Transverse colon (tissue), 4 donors: ENCODE measurements around the gene TRPM8. TPM values are rescaled to one million over a fixed set of nuclear protein-coding genes. Genes with fewer than 3 reads are reported as not detected.

ENCODE experiments used
- DNase-seq: peaks from one replicate; pipeline ENCODE4 v3.0.0-alpha.2; 2019
- H3K27ac ChIP-seq, 4 donors: fragments of 200-600 bp; sonication (generic); 2 replicates each; pipeline ENCODE4 v1.5.1; 2016 to 2018; ENCODE audit warnings: inconsistent platforms in 4 of 4
- H3K27me3 ChIP-seq: fragments of 200-600 bp; sonication (generic); 2 replicates; pipeline ENCODE4 v1.5.1; 2017; ENCODE audit warnings: inconsistent platforms
- H3K36me3 ChIP-seq, 4 donors: fragments of 200-600 bp; sonication (generic); 2 replicates each; pipeline ENCODE4 v1.5.1; 2017 to 2019; ENCODE audit warnings: inconsistent platforms in 4 of 4
- H3K4me1 ChIP-seq, 4 donors: fragments of 200-600 bp; sonication (generic); 2 replicates each; pipeline ENCODE4 v1.5.1; 2017 to 2020; ENCODE audit warnings: inconsistent platforms in 4 of 4
- H3K4me3 ChIP-seq, 4 donors: fragments of 200-600 bp; sonication (generic); 1 replicate in 1 of 4; 2 replicates in 3 of 4; pipeline versions ENCODE4 v1.5.1 to v1.6.1; 2017 to 2019; ENCODE audit warnings: inconsistent platforms in 4 of 4
- H3K9me3 ChIP-seq, 2 donors: fragments of 200-600 bp; sonication (generic); 2 replicates each; pipeline ENCODE4 v1.5.1; 2017 to 2019; ENCODE audit warnings: inconsistent platforms in 2 of 2
- CTCF ChIP-seq, 5 experiments: fragments of 200-600 bp in 3 of 5; fragments of 450-650 bp in 2 of 5; sonication (generic) in 3 of 5; IDR thresholded peaks; 1 replicate in 2 of 5; 2 replicates in 3 of 5; pipeline ENCODE4 v1.5.1; 2016 to 2017; ENCODE audit warnings: antibody characterized with exemption in 5 of 5, inconsistent platforms in 3 of 5, mild to moderate bottlenecking in 2 of 5, moderate library complexity in 1 of 5
- EP300 ChIP-seq: sonication (generic); formaldehyde crosslinking; IDR thresholded peaks from one replicate; pipeline ENCODE4 v1.6.1; 2017; ENCODE audit warnings: antibody characterized with exemption, low read depth
- POLR2A ChIP-seq: fragments of 450-650 bp; IDR thresholded peaks from one replicate; pipeline ENCODE4 v1.6.1; 2016; ENCODE audit warnings: antibody characterized with exemption, mild to moderate bottlenecking, moderate library complexity
- POLR2AphosphoS5 ChIP-seq, 3 donors: sonication (generic); formaldehyde crosslinking; IDR thresholded peaks; one replicate each; pipeline ENCODE4 v1.6.1; 2016; ENCODE audit warnings: antibody characterized with exemption in 3 of 3
- WGBS, 2 donors: methylation state at CpG; one replicate each; pipeline ENCODE4 v1.1.5; 2018; ENCODE audit warnings: low coverage in 1 of 2; 5-methylcytosine and 5-hydroxymethylcytosine counted together
- in situ Hi-C, 4 donors: fragments of 200-750 bp; cut with MboI; loops; one replicate each; pipeline versions ENCODE4 v1.15.0 to v1.15.1; 2017; ENCODE audit warnings: low sequenced_read_pairs in 3 of 4, low pct_ligation_motif_present in 1 of 4, low pct_unique_long_range_greater_than_20kb in 1 of 4
- intact Hi-C: fragments of 100-400 bp; cut with DNase I; formaldehyde crosslinking; loops from one replicate; pipeline ENCODE4 v1.15.1; 2023; ENCODE audit warnings: low total_unique reads
- total RNA-seq, 4 donors: library from RNA; depleted of rRNA; stranded (reverse); fragments of >200 nt; gene quantifications; one replicate each; pipeline ENCODE4 v1.1.0, GENCODE V29; 2016

TRPM8 gene
- total RNA-seq, 4 donors from 2014 or later = not detected

GRCh38 chr2:234027641-234028040 lies 110.5 kb downstream of the TRPM8 start:
- no peak overlapping the region for H3K4me3 ChIP-seq
- H3K9me3 ChIP-seq = no peaks in the 10 kb centered on the region
- peaks cover 0 to 12% (median 0%) of the 10 kb centered on the region in 4 donors for H3K4me1 ChIP-seq
- H3K36me3 ChIP-seq = no peaks in the 10 kb centered on the region
- TF ChIP-seq EP300 = no peak
- no peak for TF ChIP-seq POLR2AphosphoS5 (IDR thresholded peaks at IDR 0.05)
- no peak for TF ChIP-seq CTCF (IDR thresholded peaks at IDR 0.05)
- TF ChIP-seq POLR2A = no peak
- in situ Hi-C loops = no loop called here
- no peaks in the 10 kb centered on the region for H3K27me3 ChIP-seq
- WGBS, 2 donors = 79 to 83% methylated on average over 1 of the region's 1 CpG
- intact Hi-C loops = no loop called here
- DNase-seq = no peak
- no peak overlapping the region for H3K27ac ChIP-seq

GRCh38 chr2:234029150-234029733 lies 112.1 kb downstream of the TRPM8 start:
- WGBS, 2 donors = 81 to 83% methylated on average over 4 of the region's 4 CpGs
- no peak overlapping the region for H3K4me3 ChIP-seq
- peaks cover 0 to 6% of the 10 kb centered on the region in 2 donors for H3K9me3 ChIP-seq
- in situ Hi-C loops = no loop called here
- peaks cover 0 to 12% (median 0%) of the 10 kb centered on the region in 4 donors for H3K4me1 ChIP-seq
- no peaks in the 10 kb centered on the region for H3K36me3 ChIP-seq
- TF ChIP-seq EP300 (no peak), CTCF (IDR thresholded peaks at IDR 0.05) (no peak), POLR2A (no peak), POLR2AphosphoS5 (IDR thresholded peaks at IDR 0.05) (no peak)
- intact Hi-C loops = no loop called here
- H3K27ac ChIP-seq = no peak overlapping the region
- no peak for DNase-seq
- H3K27me3 ChIP-seq = no peaks in the 10 kb centered on the region

- no peak for DNase-seq
- Histone ChIP-seq H3K27ac (no peak overlapping the region), H3K4me3 (no peak overlapping the region), H3K36me3 (no peaks in the 10 kb centered on the region), H3K4me1 (peaks cover 0 to 1% (median 0%) of the 10 kb centered on the region in 4 donors), H3K9me3 (peaks cover 0 to 7% of the 10 kb centered on the region in 2 donors), H3K27me3 (no peaks in the 10 kb centered on the region)
- 11 to 33% methylated on average over 1 to 2 of the region's 2 CpGs for WGBS, 2 donors
- TF ChIP-seq CTCF (IDR thresholded peaks at IDR 0.05) (no peak), POLR2A (no peak), POLR2AphosphoS5 (IDR thresholded peaks at IDR 0.05) (no peak), EP300 (no peak)
- intact Hi-C loops = no loop called here
- in situ Hi-C loops = no loop called here
Observed at GRCh38 chr2:234031207-234031606, 114.0 kb downstream of the TRPM8 start.

- H3K27ac ChIP-seq = peak overlapping the region in 1 of 4 donors; percentile 2
- H3K4me3 ChIP-seq = no peak overlapping the region
- no peaks in the 10 kb centered on the region for H3K27me3 ChIP-seq
- WGBS, 2 donors = 81 to 86% methylated on average over 1 of the region's 1 CpG
- H3K9me3 ChIP-seq = peaks cover 0 to 10% of the 10 kb centered on the region in 2 donors
- TF ChIP-seq POLR2AphosphoS5 (IDR thresholded peaks at IDR 0.05) (no peak), POLR2A (no peak)
- in situ Hi-C loops = no loop called here
- H3K4me1 ChIP-seq = no peaks in the 10 kb centered on the region
- no peaks in the 10 kb centered on the region for H3K36me3 ChIP-seq
- intact Hi-C loops = no loop called here
- peak; percentile 23 for DNase-seq
Observed at GRCh38 chr2:234032279-234032856, 115.2 kb downstream of the TRPM8 start.
